Ascending aorta (tissue), 2 donors: ENCODE measurements around the gene CAMSAP2. TPM values are rescaled to one million over a fixed set of nuclear protein-coding genes. Genes with fewer than 3 reads are reported as not detected.

Experiments used
- DNase-seq, 2 donors: peaks; one replicate each; pipeline ENCODE4 v3.0.0-alpha.2; 2019; ENCODE audit warnings: low spot score in 2 of 2
- H3K27ac ChIP-seq, 2 donors: fragments of 200-600 bp; sonication (generic); one replicate each; pipeline ENCODE4 v1.5.1; 2016 to 2017; ENCODE audit warnings: mild to moderate bottlenecking in 1 of 2
- H3K27me3 ChIP-seq: fragments of 200-600 bp; sonication (generic); one replicate; pipeline ENCODE4 v1.5.1; 2017
- H3K36me3 ChIP-seq, 2 donors: fragments of 200-600 bp; sonication (generic); one replicate each; pipeline ENCODE4 v1.5.1; 2016
- H3K4me1 ChIP-seq, 2 donors: fragments of 200-600 bp; sonication (generic); one replicate each; pipeline ENCODE4 v1.5.1; 2016 to 2017; ENCODE audit warnings: mild to moderate bottlenecking in 1 of 2
- H3K4me3 ChIP-seq, 2 donors: fragments of 200-600 bp; sonication (generic); one replicate each; pipeline ENCODE4 v1.5.1; 2016 to 2017; ENCODE audit warnings: mild to moderate bottlenecking in 1 of 2
- H3K9me3 ChIP-seq, 2 donors: fragments of 200-600 bp; sonication (generic); one replicate each; pipeline ENCODE4 v1.5.1; 2016
- CTCF ChIP-seq, 3 experiments: fragments of 200-600 bp in 2 of 3; fragments of 450-650 bp in 1 of 3; sonication (generic) in 2 of 3; IDR thresholded peaks; one replicate each; pipeline ENCODE4 v1.5.1; 2016 to 2019; ENCODE audit warnings: antibody characterized with exemption in 3 of 3, mild to moderate bottlenecking in 1 of 3, moderate library complexity in 1 of 3
- intact Hi-C: fragments of 100-400 bp; cut with DNase I; formaldehyde crosslinking; loops from one replicate; pipeline ENCODE4 v1.15.1; 2023
- total RNA-seq: library from RNA; depleted of rRNA; stranded (reverse); fragments of >200 nt; gene quantifications from one replicate; pipeline ENCODE4 v1.1.0, GENCODE V29; 2016

CAMSAP2 gene, protein sequence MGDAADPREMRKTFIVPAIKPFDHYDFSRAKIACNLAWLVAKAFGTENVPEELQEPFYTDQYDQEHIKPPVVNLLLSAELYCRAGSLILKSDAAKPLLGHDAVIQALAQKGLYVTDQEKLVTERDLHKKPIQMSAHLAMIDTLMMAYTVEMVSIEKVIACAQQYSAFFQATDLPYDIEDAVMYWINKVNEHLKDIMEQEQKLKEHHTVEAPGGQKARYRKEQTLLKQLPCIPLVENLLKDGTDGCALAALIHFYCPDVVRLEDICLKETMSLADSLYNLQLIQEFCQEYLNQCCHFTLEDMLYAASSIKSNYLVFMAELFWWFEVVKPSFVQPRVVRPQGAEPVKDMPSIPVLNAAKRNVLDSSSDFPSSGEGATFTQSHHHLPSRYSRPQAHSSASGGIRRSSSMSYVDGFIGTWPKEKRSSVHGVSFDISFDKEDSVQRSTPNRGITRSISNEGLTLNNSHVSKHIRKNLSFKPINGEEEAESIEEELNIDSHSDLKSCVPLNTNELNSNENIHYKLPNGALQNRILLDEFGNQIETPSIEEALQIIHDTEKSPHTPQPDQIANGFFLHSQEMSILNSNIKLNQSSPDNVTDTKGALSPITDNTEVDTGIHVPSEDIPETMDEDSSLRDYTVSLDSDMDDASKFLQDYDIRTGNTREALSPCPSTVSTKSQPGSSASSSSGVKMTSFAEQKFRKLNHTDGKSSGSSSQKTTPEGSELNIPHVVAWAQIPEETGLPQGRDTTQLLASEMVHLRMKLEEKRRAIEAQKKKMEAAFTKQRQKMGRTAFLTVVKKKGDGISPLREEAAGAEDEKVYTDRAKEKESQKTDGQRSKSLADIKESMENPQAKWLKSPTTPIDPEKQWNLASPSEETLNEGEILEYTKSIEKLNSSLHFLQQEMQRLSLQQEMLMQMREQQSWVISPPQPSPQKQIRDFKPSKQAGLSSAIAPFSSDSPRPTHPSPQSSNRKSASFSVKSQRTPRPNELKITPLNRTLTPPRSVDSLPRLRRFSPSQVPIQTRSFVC (N-terminal part only)
- 22.4 TPM for total RNA-seq

DNA sequence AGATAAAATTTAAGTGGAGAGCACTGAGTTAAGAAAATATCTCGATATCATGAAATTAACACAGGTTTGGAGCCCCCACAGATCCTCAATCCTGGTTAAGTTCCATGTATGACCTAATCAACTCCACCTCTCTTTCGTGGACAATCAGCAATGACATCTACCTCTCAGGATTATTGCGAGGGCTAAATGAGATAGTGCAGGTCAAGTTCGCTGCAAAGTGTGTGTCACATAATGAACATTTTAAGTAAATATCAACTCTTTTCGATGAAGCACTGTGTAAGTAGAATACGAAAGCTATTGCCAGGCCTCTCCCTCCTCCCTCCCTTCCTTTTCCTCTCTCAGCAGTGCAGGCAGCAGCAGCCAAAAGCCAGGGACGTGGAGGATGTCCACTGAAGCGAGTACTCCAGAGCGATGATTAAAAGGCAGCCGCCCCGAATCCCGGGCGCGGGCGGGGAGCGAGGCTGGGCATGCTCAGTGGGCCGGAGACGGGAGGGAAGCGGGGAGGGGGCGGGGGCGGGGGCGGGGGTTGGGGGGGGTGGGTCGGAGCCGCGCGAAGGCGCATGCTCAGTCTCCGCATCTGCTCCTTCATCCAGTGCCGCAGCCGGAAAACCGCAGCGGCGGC, at the start of gene CAMSAP2:
CAMSAP2 (plus strand) TSS at position 567 of the 622 bp plus-strand sequence. CDS start 935 bp downstream, outside the sequence.
- intact Hi-C loops: loop anchor here (1.0 to 2.0 kb wide), 3 partner anchors 38 to 68 kb away; no protein-coding TSS in a partner anchor
- Histone ChIP-seq H3K4me1 (peaks cover 0 to 10% of the 10 kb centered on the region in 2 donors), H3K4me3 (peak within 1 kb of the TSS; percentile 77 to 99), H3K9me3 (no peaks in the 10 kb centered on the region), H3K27me3 (no peaks in the 10 kb centered on the region), H3K27ac (peak within 1 kb of the TSS; percentile 97 to 100), H3K36me3 (no peaks in the 10 kb centered on the region)
- peak; percentile 22 to 96 for DNase-seq
- no peak for TF ChIP-seq CTCF (IDR thresholded peaks at IDR 0.05)

DNA sequence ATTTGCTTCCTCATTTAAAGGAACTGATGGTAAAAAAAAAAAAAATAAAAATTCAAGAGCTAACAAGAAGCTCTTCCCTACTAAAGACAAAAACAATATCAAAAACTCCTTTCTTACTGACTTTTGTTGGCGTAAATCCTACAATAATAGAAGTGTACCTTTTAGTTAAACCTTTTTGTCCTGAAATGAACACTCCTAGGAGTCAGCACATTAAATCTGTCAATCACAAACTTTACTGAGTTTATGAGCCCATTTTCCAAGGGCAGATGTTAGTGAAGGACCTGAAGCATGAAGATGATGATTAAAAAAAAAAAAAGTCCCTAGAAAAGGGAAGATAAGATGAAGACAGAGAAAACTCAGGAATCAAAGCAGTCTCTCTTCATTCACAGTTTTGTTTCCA, 46.4 kb upstream of the CAMSAP2 start:
- H3K27ac ChIP-seq: no peak overlapping the region
- intact Hi-C loops: no loop called here
- DNase-seq: no peak
- no peaks in the 10 kb centered on the region for H3K27me3 ChIP-seq
- H3K4me1 ChIP-seq: no peaks in the 10 kb centered on the region
- no peaks in the 10 kb centered on the region for H3K36me3 ChIP-seq
- no peak overlapping the region for H3K4me3 ChIP-seq
- TF ChIP-seq CTCF (IDR thresholded peaks at IDR 0.05): no peak
- no peaks in the 10 kb centered on the region for H3K9me3 ChIP-seq

DNA sequence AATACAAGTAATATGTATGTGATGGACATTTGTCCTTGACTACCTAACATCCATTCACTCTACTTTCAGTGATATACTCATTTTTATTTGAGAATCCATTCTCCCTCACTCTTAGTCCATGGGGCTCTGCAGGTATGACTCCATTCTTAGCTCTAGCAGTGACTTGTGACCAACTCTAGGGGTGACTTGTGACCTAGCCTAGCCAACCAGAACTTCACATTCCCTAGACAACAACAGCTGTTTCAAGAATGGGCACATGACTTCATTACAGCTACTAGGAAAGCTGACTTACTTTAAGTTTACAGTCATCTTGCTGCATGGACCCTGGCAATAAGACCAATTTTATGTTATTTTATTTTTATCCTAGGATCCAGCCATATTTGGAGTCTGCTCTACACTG, 45.4 kb upstream of the CAMSAP2 start:
- no peak for TF ChIP-seq CTCF (IDR thresholded peaks at IDR 0.05)
- Histone ChIP-seq H3K27ac (no peak overlapping the region), H3K36me3 (no peaks in the 10 kb centered on the region), H3K9me3 (no peaks in the 10 kb centered on the region), H3K4me3 (no peak overlapping the region), H3K27me3 (no peaks in the 10 kb centered on the region), H3K4me1 (no peaks in the 10 kb centered on the region)
- intact Hi-C loops: no loop called here
- no peak for DNase-seq

- Histone ChIP-seq H3K27ac (no peak overlapping the region), H3K4me1 (no peaks in the 10 kb centered on the region), H3K4me3 (no peak overlapping the region), H3K27me3 (no peaks in the 10 kb centered on the region), H3K9me3 (no peaks in the 10 kb centered on the region), H3K36me3 (no peaks in the 10 kb centered on the region)
- no peak for TF ChIP-seq CTCF (IDR thresholded peaks at IDR 0.05)
- intact Hi-C loops: no loop called here
- no peak for DNase-seq
Observed at GRCh38 chr1:200694738-200695137, 44.0 kb upstream of the CAMSAP2 start.

DNA sequence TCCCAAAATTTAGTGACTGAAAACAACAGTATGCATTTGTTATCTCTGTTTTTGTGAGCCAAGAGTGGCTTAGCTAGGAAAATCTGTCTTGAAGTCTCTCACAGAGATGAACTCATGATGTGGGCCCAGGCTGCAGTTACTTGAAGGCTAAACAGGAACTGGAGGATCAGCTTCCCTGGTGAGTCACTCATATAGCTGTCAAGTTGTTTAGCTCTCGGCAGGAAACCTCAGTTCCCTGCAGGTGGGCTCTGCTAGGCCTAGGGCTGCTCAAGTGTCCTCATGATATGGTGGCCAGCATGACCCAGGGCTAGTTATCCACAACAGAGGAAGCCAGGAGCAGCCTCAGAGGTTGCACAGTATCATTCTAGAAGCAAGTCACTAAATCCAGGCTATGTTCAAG, 38.8 kb upstream of the CAMSAP2 start:
- Histone ChIP-seq H3K4me3 (no peak overlapping the region), H3K27ac (no peak overlapping the region), H3K27me3 (no peaks in the 10 kb centered on the region), H3K4me1 (no peaks in the 10 kb centered on the region), H3K9me3 (no peaks in the 10 kb centered on the region), H3K36me3 (no peaks in the 10 kb centered on the region)
- intact Hi-C loops: no loop called here
- no peak for DNase-seq
- TF ChIP-seq CTCF (IDR thresholded peaks at IDR 0.05): no peak
